K562 (cell line): Measurements from ENCODE around the gene PTPN7. TPM values are rescaled to one million over a fixed set of nuclear protein-coding genes. Genes with fewer than 3 reads are reported as not detected.

Source experiments
- CBX5 ChIP-seq: IDR thresholded peaks from 2 replicates; pipeline ENCODE4 v1.6.1; 2014; ENCODE audit warnings: low read depth, borderline replicate concordance
- DMBX1 ChIP-seq: fragments of 250-450 bp; sonication (Bioruptor Pico); IDR thresholded peaks from 2 replicates; pipeline ENCODE4 v1.8.0; 2022; ENCODE audit warnings: inconsistent platforms, mild to moderate bottlenecking, moderate library complexity, borderline replicate concordance
- ETV6 ChIP-seq, 3 experiments: fragments of 150-350 bp in 1 of 3; sonication (generic) in 1 of 3; formaldehyde crosslinking in 1 of 3; IDR thresholded peaks; 2 replicates each; pipeline versions ENCODE4 v1.6.1 to v1.8.0; 2014 to 2022; ENCODE audit warnings: borderline replicate concordance in 2 of 3, low read depth in 2 of 3, antibody characterized with exemption in 1 of 3, low read length in 1 of 3, mild to moderate bottlenecking in 1 of 3, missing genetic modification reagents in 1 of 3
- FOXJ2 ChIP-seq: fragments of 200-800 bp; sonication (Bioruptor generic); IDR thresholded peaks from 2 replicates; pipeline ENCODE4 v1.6.1; 2016; ENCODE audit warnings: missing genetic modification characterization, missing compliant biosample characterization
- GTF2E2 ChIP-seq: fragments of 200-800 bp; sonication (Bioruptor generic); IDR thresholded peaks from 2 replicates; pipeline ENCODE4 v1.6.1; 2016; ENCODE audit warnings: missing genetic modification characterization, missing compliant biosample characterization
- HINFP ChIP-seq: fragments of 450-650 bp; conservative IDR thresholded peaks from 2 replicates; pipeline ENCODE4 v1.6.1; 2016; ENCODE audit warnings: missing genetic modification characterization, low read depth, mild to moderate bottlenecking, control low read depth, missing compliant biosample characterization
- MTA1 ChIP-seq: fragments of 450-650 bp; IDR thresholded peaks from 2 replicates; pipeline ENCODE4 v1.6.1; 2017; ENCODE audit warnings: borderline replicate concordance
- MTA2 ChIP-seq: fragments of 450-650 bp; IDR thresholded peaks from 2 replicates; pipeline ENCODE4 v1.6.1; 2016; ENCODE audit warnings: low read depth
- NFE2L1 ChIP-seq: fragments of 450-650 bp; IDR thresholded peaks from 2 replicates; pipeline ENCODE4 v1.6.1; 2016; ENCODE audit warnings: missing genetic modification characterization, low read depth, mild to moderate bottlenecking, missing compliant biosample characterization, moderate library complexity, borderline replicate concordance
- NUFIP1 ChIP-seq: fragments of 450-650 bp; IDR thresholded peaks from 2 replicates; pipeline ENCODE4 v1.6.1; 2018; ENCODE audit not compliant: partially characterized antibody
- RBBP5 ChIP-seq: fragments of 200-600 bp; sonication (generic); IDR thresholded peaks from 2 replicates; pipeline ENCODE4 v1.6.1; 2012; ENCODE audit warnings: borderline replicate concordance, mild to moderate bottlenecking, low read length, control low read depth, inconsistent platforms; ENCODE audit not compliant: insufficient read depth, poor library complexity, severe bottlenecking
- STAT5B ChIP-seq: fragments of 250-450 bp; sonication (Bioruptor Pico); IDR thresholded peaks from 2 replicates; pipeline ENCODE4 v1.8.0; 2021; ENCODE audit warnings: mild to moderate bottlenecking, inconsistent platforms
- THRAP3 ChIP-seq: fragments of 450-650 bp; IDR thresholded peaks from 2 replicates; pipeline ENCODE4 v1.6.1; 2016; ENCODE audit warnings: mild to moderate bottlenecking, inconsistent platforms, borderline replicate concordance
- ZBTB34 ChIP-seq: fragments of 250-450 bp; sonication (Bioruptor Pico); IDR thresholded peaks from 2 replicates; pipeline ENCODE4 v1.8.0; 2021; ENCODE audit warnings: mild to moderate bottlenecking, moderate library complexity
- ZKSCAN8 ChIP-seq: fragments of 200-800 bp; sonication (Bioruptor generic); IDR thresholded peaks from 2 replicates; pipeline ENCODE4 v1.6.1; 2016; ENCODE audit warnings: missing genetic modification characterization, missing compliant biosample characterization
- ZNF277 ChIP-seq: fragments of 250-450 bp; sonication (Bioruptor Pico); IDR thresholded peaks from 2 replicates; pipeline ENCODE4 v1.8.0; 2022; ENCODE audit warnings: inconsistent platforms, mild to moderate bottlenecking, moderate library complexity, borderline replicate concordance
- ZNF316 ChIP-seq: fragments of 450-650 bp; IDR thresholded peaks from 2 replicates; pipeline ENCODE4 v1.6.1; 2016
- polyA plus RNA-seq, 8 experiments: library from polyadenylated mRNA; depleted of rRNA in 4 of 8; stranded (reverse) in 5 of 8; unstranded in 3 of 8; fragments of >200 nt; fragmentation: Nextera tagmentation in 2 of 8; fragmentation: Illumina TruSeq in 1 of 8; extraction: Ambion mirVana in 2 of 8; extraction: Trizol in 1 of 8; gene quantifications; 2 replicates each; pipeline versions ENCODE4 v1.2.1 to v1.2.3, GENCODE V29; 2011 to 2014; ENCODE audit warnings: inconsistent platforms in 1 of 8, missing spikeins in 1 of 8
- total RNA-seq, 7 experiments: library from RNA; depleted of rRNA in 6 of 7; stranded (reverse); fragments of >200 nt in 6 of 7; fragmentation: Illumina TruSeq in 2 of 7; extraction: Trizol in 2 of 7; gene quantifications; 2 replicates each; pipeline versions ENCODE4 v1.2.1 to v1.2.3, GENCODE V29; 2011 to 2021; ENCODE audit warnings: low replicate concordance in 1 of 7
- TF ChIP-seq, protein P1 (sequence below): fragments of 250-450 bp; sonication (Bioruptor Pico); IDR thresholded peaks from 2 replicates; pipeline ENCODE4 v1.8.0; 2022; ENCODE audit warnings: moderate library complexity, mild to moderate bottlenecking, inconsistent platforms
- TF ChIP-seq, protein P2 (sequence below): sonication (generic); formaldehyde crosslinking; IDR thresholded peaks from 2 replicates; pipeline ENCODE4 v1.8.1; 2022; ENCODE audit warnings: missing genetic modification reagents
- TF ChIP-seq, protein P3 (sequence below): IDR thresholded peaks from 2 replicates; pipeline ENCODE4 v1.6.1; 2011; ENCODE audit not compliant: insufficient read length; ENCODE audit errors: extremely low read depth

Gene PTPN7
- total and polyA plus RNA-seq, 9 of the 15 experiments (the other 6 are each of a cell fraction or from before 2014, with no cell fraction given) = 18.7 to 144 (median 120) TPM

- TF ChIP-seq RBBP5 (no peak), ZKSCAN8 (CRISPR knock-in tag) (no peak), ZNF277 (no peak), MTA1 (no peak), CBX5 (no peak), FOXJ2 (tag) (peak; percentile 52; the same call in 1 of the 2 replicates), STAT5B (CRISPR knock-in tag) (no peak), ZBTB34 (no peak), THRAP3 (no peak), ZNF316 (no peak), NUFIP1 (no peak), MTA2 (no peak), HINFP (no peak), DMBX1 (CRISPR knock-in tag) (0 out of 2 replicates have a peak, but pooled peaks have one; percentile 17), GTF2E2 (no peak), NFE2L1 (no peak), ETV6 (IDR thresholded peaks at IDR 0.05; ENCODE audit: borderline replicate concordance in 1 of 2, low read depth in 2 of 2, low read length in 1 of 2) (no peak; a peak in 1 of 4 replicates), ETV6 (CRISPR knock-in tag; IDR thresholded peaks at IDR 0.05; ENCODE audit: borderline replicate concordance) (no peak; the same call in 1 of the 2 replicates)
- TF ChIP-seq, protein P1, sequence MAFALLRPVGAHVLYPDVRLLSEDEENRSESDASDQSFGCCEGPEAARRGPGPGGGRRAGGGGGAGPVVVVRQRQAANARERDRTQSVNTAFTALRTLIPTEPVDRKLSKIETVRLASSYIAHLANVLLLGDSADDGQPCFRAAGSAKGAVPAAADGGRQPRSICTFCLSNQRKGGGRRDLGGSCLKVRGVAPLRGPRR (CRISPR knock-in tag) = peak; percentile 48; the same call in 1 of the 2 replicates
- TF ChIP-seq, protein P2, sequence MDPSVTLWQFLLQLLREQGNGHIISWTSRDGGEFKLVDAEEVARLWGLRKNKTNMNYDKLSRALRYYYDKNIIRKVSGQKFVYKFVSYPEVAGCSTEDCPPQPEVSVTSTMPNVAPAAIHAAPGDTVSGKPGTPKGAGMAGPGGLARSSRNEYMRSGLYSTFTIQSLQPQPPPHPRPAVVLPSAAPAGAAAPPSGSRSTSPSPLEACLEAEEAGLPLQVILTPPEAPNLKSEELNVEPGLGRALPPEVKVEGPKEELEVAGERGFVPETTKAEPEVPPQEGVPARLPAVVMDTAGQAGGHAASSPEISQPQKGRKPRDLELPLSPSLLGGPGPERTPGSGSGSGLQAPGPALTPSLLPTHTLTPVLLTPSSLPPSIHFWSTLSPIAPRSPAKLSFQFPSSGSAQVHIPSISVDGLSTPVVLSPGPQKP = no peak
- TF ChIP-seq, protein P3, sequence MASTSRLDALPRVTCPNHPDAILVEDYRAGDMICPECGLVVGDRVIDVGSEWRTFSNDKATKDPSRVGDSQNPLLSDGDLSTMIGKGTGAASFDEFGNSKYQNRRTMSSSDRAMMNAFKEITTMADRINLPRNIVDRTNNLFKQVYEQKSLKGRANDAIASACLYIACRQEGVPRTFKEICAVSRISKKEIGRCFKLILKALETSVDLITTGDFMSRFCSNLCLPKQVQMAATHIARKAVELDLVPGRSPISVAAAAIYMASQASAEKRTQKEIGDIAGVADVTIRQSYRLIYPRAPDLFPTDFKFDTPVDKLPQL = no peak
These were observed 1.4 kb downstream of the PTPN7 start (continued) for GRCh38 chr1:202158810-202159533.
